ENCODE measurements around the gene PI4KA. TPM values are rescaled to one million over a fixed set of nuclear protein-coding genes. Genes with fewer than 3 reads are reported as not detected.
A peak's percentile ranks its signal among the peaks of the same experiment; 100 is the strongest.

Gene PI4KA
- total RNA-seq, 2 experiments from 2014 or later = 103 to 113 TPM

- ChIA-PET POLR2A (no interaction called here), CTCF (no interaction called here)
- H3K27ac Mint-ChIP-seq = no peak overlapping the region
- peaks cover 13% of the 10 kb centered on the region for H3K36me3 Mint-ChIP-seq (ENCODE audit: low read depth)
- no peaks in the 10 kb centered on the region for H3K27me3 Mint-ChIP-seq
- no peak for DNase-seq
- H3K4me1 Mint-ChIP-seq = peaks cover 16% of the 10 kb centered on the region
- H3K4me3 Mint-ChIP-seq = no peak overlapping the region
- no peaks in the 10 kb centered on the region for H3K9me3 Mint-ChIP-seq
Measured at GRCh38 chr22:20869234-20869633, 10.6 kb upstream of the PI4KA start.

- CTCF ChIA-PET = interaction anchor here (1.2 kb wide), 1 partner anchor 11 kb away, joined by 5 read pairs; no protein-coding TSS in a partner anchor
- Mint-ChIP-seq H3K27ac (no peak overlapping the region), H3K4me3 (no peak overlapping the region), H3K36me3 (ENCODE audit: low read depth) (peaks cover 20% of the 10 kb centered on the region), H3K9me3 (no peaks in the 10 kb centered on the region), H3K27me3 (no peaks in the 10 kb centered on the region), H3K4me1 (peaks cover 20% of the 10 kb centered on the region)
- DNase-seq = no peak
- POLR2A ChIA-PET = no interaction called here
Measured at GRCh38 chr22:20868025-20868962, 9.7 kb upstream of the PI4KA start.

GRCh38 chr22:20867179-20868024 is 8.8 kb upstream of the PI4KA start:
- peaks cover 20% of the 10 kb centered on the region for H3K36me3 Mint-ChIP-seq (ENCODE audit: low read depth)
- no peak for DNase-seq
- peaks cover 26% of the 10 kb centered on the region for H3K4me1 Mint-ChIP-seq
- POLR2A ChIA-PET = no interaction called here
- H3K27me3 Mint-ChIP-seq = no peaks in the 10 kb centered on the region
- no peaks in the 10 kb centered on the region for H3K9me3 Mint-ChIP-seq
- peak overlapping the region; percentile 37 for H3K27ac Mint-ChIP-seq
- H3K4me3 Mint-ChIP-seq = no peak overlapping the region
- CTCF ChIA-PET = interaction anchor here (1.2 kb wide), 1 partner anchor 11 kb away, joined by 5 read pairs; no protein-coding TSS in a partner anchor

- Mint-ChIP-seq H3K4me1 (peaks cover 31% of the 10 kb centered on the region), H3K27ac (no peak overlapping the region), H3K4me3 (no peak overlapping the region), H3K27me3 (no peaks in the 10 kb centered on the region), H3K36me3 (ENCODE audit: low read depth) (peaks cover 23% of the 10 kb centered on the region), H3K9me3 (no peaks in the 10 kb centered on the region)
- CTCF ChIA-PET = no interaction called here
- POLR2A ChIA-PET = no interaction called here
- no peak for DNase-seq
Measured at GRCh38 chr22:20866736-20867135, 8.1 kb upstream of the PI4KA start.

- Mint-ChIP-seq H3K36me3 (ENCODE audit: low read depth) (peaks cover 23% of the 10 kb centered on the region), H3K4me1 (peaks cover 35% of the 10 kb centered on the region), H3K9me3 (no peaks in the 10 kb centered on the region), H3K27me3 (no peaks in the 10 kb centered on the region), H3K4me3 (no peak overlapping the region), H3K27ac (no peak overlapping the region)
- POLR2A ChIA-PET = no interaction called here
- CTCF ChIA-PET = interaction anchor here (0.6 to 1.3 kb wide), 4 partner anchors 8 to 199 kb away, joined by 4 to 7 read pairs (median 5); partner anchors contain the start of gene CRKL
- no peak for DNase-seq
Measured at GRCh38 chr22:20865875-20866445, 7.3 kb upstream of the PI4KA start.

- POLR2A ChIA-PET = no interaction called here
- H3K36me3 Mint-ChIP-seq (ENCODE audit: low read depth) = peaks cover 23% of the 10 kb centered on the region
- DNase-seq = no peak
- H3K27ac Mint-ChIP-seq = no peak overlapping the region
- H3K9me3 Mint-ChIP-seq = no peaks in the 10 kb centered on the region
- peaks cover 41% of the 10 kb centered on the region for H3K4me1 Mint-ChIP-seq
- H3K4me3 Mint-ChIP-seq = no peak overlapping the region
- CTCF ChIA-PET = interaction anchor here (0.8 to 1.3 kb wide), 3 partner anchors 9 to 81 kb away, joined by 4 to 7 read pairs (median 5); partner anchors contain the start of gene CRKL
- H3K27me3 Mint-ChIP-seq = no peaks in the 10 kb centered on the region
Measured at GRCh38 chr22:20865331-20865730, 6.7 kb upstream of the PI4KA start.

- POLR2A ChIA-PET = no interaction called here
- no peak for DNase-seq
- H3K4me1 Mint-ChIP-seq = peaks cover 47% of the 10 kb centered on the region
- H3K27me3 Mint-ChIP-seq = no peaks in the 10 kb centered on the region
- peaks cover 23% of the 10 kb centered on the region for H3K36me3 Mint-ChIP-seq (ENCODE audit: low read depth)
- no peak overlapping the region for H3K4me3 Mint-ChIP-seq
- H3K9me3 Mint-ChIP-seq = no peaks in the 10 kb centered on the region
- CTCF ChIA-PET = no interaction called here
- no peak overlapping the region for H3K27ac Mint-ChIP-seq
Measured at GRCh38 chr22:20864186-20864908, 5.7 kb upstream of the PI4KA start.

- Mint-ChIP-seq H3K4me1 (peaks cover 48% of the 10 kb centered on the region), H3K4me3 (no peak overlapping the region), H3K36me3 (ENCODE audit: low read depth) (peaks cover 20% of the 10 kb centered on the region), H3K9me3 (no peaks in the 10 kb centered on the region), H3K27me3 (no peaks in the 10 kb centered on the region), H3K27ac (no peak overlapping the region)
- ChIA-PET CTCF (no interaction called here), POLR2A (no interaction called here)
- no peak for DNase-seq
Measured at GRCh38 chr22:20863366-20863765, 4.8 kb upstream of the PI4KA start.

- no peaks in the 10 kb centered on the region for H3K9me3 Mint-ChIP-seq
- H3K27ac Mint-ChIP-seq = no peak overlapping the region
- ChIA-PET POLR2A (no interaction called here), CTCF (interaction anchor here (0.6 to 1.8 kb wide), 2 partner anchors 13 to 17 kb away, joined by 3 to 4 read pairs; no protein-coding TSS in a partner anchor)
- peaks cover 50% of the 10 kb centered on the region for H3K4me1 Mint-ChIP-seq
- no peaks in the 10 kb centered on the region for H3K27me3 Mint-ChIP-seq
- H3K36me3 Mint-ChIP-seq (ENCODE audit: low read depth) = peaks cover 20% of the 10 kb centered on the region
- no peak for DNase-seq
- no peak overlapping the region for H3K4me3 Mint-ChIP-seq
Measured at GRCh38 chr22:20862540-20862939, 3.9 kb upstream of the PI4KA start.

GRCh38 chr22:20859615-20860014 is 1.0 kb upstream of the PI4KA start:
- DNase-seq = no peak
- Mint-ChIP-seq H3K36me3 (ENCODE audit: low read depth) (peaks cover 18% of the 10 kb centered on the region), H3K27me3 (no peaks in the 10 kb centered on the region), H3K4me3 (peak overlapping the region; percentile 80), H3K27ac (peak overlapping the region; percentile 83), H3K4me1 (peaks cover 52% of the 10 kb centered on the region), H3K9me3 (no peaks in the 10 kb centered on the region)
- POLR2A ChIA-PET = no interaction called here
- CTCF ChIA-PET = interaction anchor here (0.7 kb wide), 1 partner anchor 107 kb away, joined by 4 read pairs; no protein-coding TSS in a partner anchor

- POLR2A ChIA-PET = no interaction called here
- peaks cover 49% of the 10 kb centered on the region for H3K4me1 Mint-ChIP-seq
Measured at GRCh38 chr22:20857838-20858614, 585 bp downstream of the PI4KA start.

More at GRCh38 chr22:20857838-20858614, 585 bp downstream of the PI4KA start:
- Mint-ChIP-seq H3K9me3 (no peaks in the 10 kb centered on the region), H3K36me3 (ENCODE audit: low read depth) (peaks cover 9% of the 10 kb centered on the region), H3K4me3 (peak overlapping the region; percentile 80), H3K27ac (peak overlapping the region; percentile 92), H3K27me3 (no peaks in the 10 kb centered on the region)
- peak; percentile 88 for DNase-seq
- CTCF ChIA-PET = interaction anchor here (1.0 kb wide), 1 partner anchor 25 kb away, joined by 3 read pairs; no protein-coding TSS in a partner anchor
